Activated naive CD4-positive, alpha-beta T cell treated with anti-CD3 and anti-CD28 coated beads, Interleukin-2, amount 50 U/mL, for 24 hours (primary cell): ENCODE results near the gene KLHDC8A.
"Not testable (repeated sequence)": the region's sequence is repeated elsewhere in the genome, so short reads cannot be mapped to it uniquely, and the experiment has no call there.

Experiments used
- H3K27ac Mint-ChIP-seq: one replicate; pipeline ENCODE4 v1.8.0; 2021; ENCODE audit warnings: mild to moderate bottlenecking, mixed read lengths
- H3K27me3 Mint-ChIP-seq: one replicate; pipeline ENCODE4 v1.8.0; 2021; ENCODE audit warnings: mixed read lengths
- H3K36me3 Mint-ChIP-seq: one replicate; pipeline ENCODE4 v1.8.0; 2021; ENCODE audit warnings: mixed read lengths
- H3K4me1 Mint-ChIP-seq: one replicate; pipeline ENCODE4 v1.8.0; 2021; ENCODE audit warnings: mixed read lengths
- H3K4me3 Mint-ChIP-seq: one replicate; pipeline ENCODE4 v1.8.0; 2021; ENCODE audit warnings: mild to moderate bottlenecking, mixed read lengths
- H3K9me3 Mint-ChIP-seq: one replicate; pipeline ENCODE4 v1.8.0; 2021; ENCODE audit warnings: mixed read lengths

KLHDC8A gene

GRCh38 chr1:205301842-205302588, 54.7 kb downstream of the KLHDC8A start:
- H3K4me1 Mint-ChIP-seq: peaks cover 60% of the 10 kb centered on the region
- no peaks in the 10 kb centered on the region for H3K27me3 Mint-ChIP-seq
- H3K9me3 Mint-ChIP-seq: no peaks in the 10 kb centered on the region
- peak overlapping the region; percentile 94 for H3K27ac Mint-ChIP-seq
- H3K36me3 Mint-ChIP-seq: peaks cover 9% of the 10 kb centered on the region
- H3K4me3 Mint-ChIP-seq: no peak overlapping the region

GRCh38 chr1:205301205-205301821, 55.4 kb downstream of the KLHDC8A start:
- H3K4me3 Mint-ChIP-seq: no peak overlapping the region
- no peaks in the 10 kb centered on the region for H3K9me3 Mint-ChIP-seq
- peaks cover 61% of the 10 kb centered on the region for H3K4me1 Mint-ChIP-seq
- H3K27ac Mint-ChIP-seq: no peak overlapping the region
- no peaks in the 10 kb centered on the region for H3K27me3 Mint-ChIP-seq
- peaks cover 9% of the 10 kb centered on the region for H3K36me3 Mint-ChIP-seq

- peaks cover 6% of the 10 kb centered on the region for H3K36me3 Mint-ChIP-seq
- H3K27ac Mint-ChIP-seq: peak overlapping the region; percentile 36
- no peak overlapping the region for H3K4me3 Mint-ChIP-seq
- H3K4me1 Mint-ChIP-seq: peaks cover 63% of the 10 kb centered on the region
- H3K27me3 Mint-ChIP-seq: no peaks in the 10 kb centered on the region
- no peaks in the 10 kb centered on the region for H3K9me3 Mint-ChIP-seq
Observed at GRCh38 chr1:205300149-205300548, 56.6 kb downstream of the KLHDC8A start.

DNA sequence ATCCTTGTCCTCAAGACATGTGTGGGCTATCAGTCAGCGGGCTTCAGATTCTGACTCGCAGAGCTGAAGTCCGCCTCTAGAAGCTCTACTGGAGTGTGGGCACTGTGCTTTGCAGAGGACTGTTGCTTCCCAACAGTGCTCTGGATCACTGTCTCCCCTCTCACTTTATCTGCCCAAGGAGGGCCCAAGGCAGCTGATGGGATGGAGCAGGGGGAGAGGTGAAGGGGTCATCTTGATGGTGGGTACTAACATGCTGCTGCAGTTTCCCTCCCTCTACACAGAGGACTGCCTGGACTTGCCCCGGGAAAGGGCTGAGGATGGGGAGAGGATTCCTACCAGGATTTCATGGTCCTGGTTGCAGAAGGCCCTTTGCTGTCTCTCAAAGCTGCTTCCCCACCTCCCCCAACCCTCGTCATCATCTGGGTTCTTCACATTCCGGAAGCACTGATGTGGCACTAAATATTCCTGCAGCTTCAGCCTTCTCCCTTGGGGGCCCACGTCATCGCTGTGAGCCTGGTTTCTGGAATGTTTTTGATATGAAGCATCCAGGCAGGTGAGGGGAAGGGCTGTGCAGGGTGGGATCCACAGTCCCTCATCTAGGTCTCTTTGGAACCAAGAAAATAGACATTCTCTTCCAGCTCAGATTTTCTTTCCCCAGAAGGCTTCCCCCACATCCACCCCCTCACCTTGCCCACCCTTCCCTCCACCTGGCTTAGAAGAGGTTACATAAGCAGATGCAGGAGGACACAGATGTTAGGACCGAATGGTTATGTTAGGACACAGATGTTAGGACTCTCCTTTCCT, 58.3 kb downstream of the KLHDC8A start:
- no peak overlapping the region for H3K4me3 Mint-ChIP-seq
- peaks cover 69% of the 10 kb centered on the region for H3K4me1 Mint-ChIP-seq
- H3K27ac Mint-ChIP-seq: no peak overlapping the region
- no peaks in the 10 kb centered on the region for H3K27me3 Mint-ChIP-seq
- H3K36me3 Mint-ChIP-seq: peaks cover 3% of the 10 kb centered on the region
- no peaks in the 10 kb centered on the region for H3K9me3 Mint-ChIP-seq

- not testable (repeated sequence) for H3K4me3 Mint-ChIP-seq, H3K36me3 Mint-ChIP-seq, H3K27ac Mint-ChIP-seq, H3K27me3 Mint-ChIP-seq, H3K9me3 Mint-ChIP-seq
- peaks cover 77% of the 10 kb centered on the region for H3K4me1 Mint-ChIP-seq
Observed at GRCh38 chr1:205297546-205298177, 59.1 kb downstream of the KLHDC8A start.

GRCh38 chr1:205296154-205296553, 60.6 kb downstream of the KLHDC8A start:
- H3K36me3 Mint-ChIP-seq: no peaks in the 10 kb centered on the region
- H3K27me3 Mint-ChIP-seq: no peaks in the 10 kb centered on the region
- H3K9me3 Mint-ChIP-seq: no peaks in the 10 kb centered on the region
- peak overlapping the region; percentile 37 for H3K27ac Mint-ChIP-seq
- peaks cover 82% of the 10 kb centered on the region for H3K4me1 Mint-ChIP-seq
- H3K4me3 Mint-ChIP-seq: no peak overlapping the region

- Mint-ChIP-seq H3K27me3 (no peaks in the 10 kb centered on the region), H3K9me3 (no peaks in the 10 kb centered on the region), H3K36me3 (no peaks in the 10 kb centered on the region), H3K4me1 (peaks cover 79% of the 10 kb centered on the region), H3K4me3 (no peak overlapping the region), H3K27ac (no peak overlapping the region)
Observed at GRCh38 chr1:205294934-205295333, 61.8 kb downstream of the KLHDC8A start.

GRCh38 chr1:205294175-205294917, 62.4 kb downstream of the KLHDC8A start:
- Mint-ChIP-seq H3K4me3 (no peak overlapping the region), H3K27me3 (no peaks in the 10 kb centered on the region), H3K36me3 (no peaks in the 10 kb centered on the region), H3K9me3 (no peaks in the 10 kb centered on the region), H3K27ac (peak overlapping the region; percentile 91), H3K4me1 (peaks cover 79% of the 10 kb centered on the region)

DNA sequence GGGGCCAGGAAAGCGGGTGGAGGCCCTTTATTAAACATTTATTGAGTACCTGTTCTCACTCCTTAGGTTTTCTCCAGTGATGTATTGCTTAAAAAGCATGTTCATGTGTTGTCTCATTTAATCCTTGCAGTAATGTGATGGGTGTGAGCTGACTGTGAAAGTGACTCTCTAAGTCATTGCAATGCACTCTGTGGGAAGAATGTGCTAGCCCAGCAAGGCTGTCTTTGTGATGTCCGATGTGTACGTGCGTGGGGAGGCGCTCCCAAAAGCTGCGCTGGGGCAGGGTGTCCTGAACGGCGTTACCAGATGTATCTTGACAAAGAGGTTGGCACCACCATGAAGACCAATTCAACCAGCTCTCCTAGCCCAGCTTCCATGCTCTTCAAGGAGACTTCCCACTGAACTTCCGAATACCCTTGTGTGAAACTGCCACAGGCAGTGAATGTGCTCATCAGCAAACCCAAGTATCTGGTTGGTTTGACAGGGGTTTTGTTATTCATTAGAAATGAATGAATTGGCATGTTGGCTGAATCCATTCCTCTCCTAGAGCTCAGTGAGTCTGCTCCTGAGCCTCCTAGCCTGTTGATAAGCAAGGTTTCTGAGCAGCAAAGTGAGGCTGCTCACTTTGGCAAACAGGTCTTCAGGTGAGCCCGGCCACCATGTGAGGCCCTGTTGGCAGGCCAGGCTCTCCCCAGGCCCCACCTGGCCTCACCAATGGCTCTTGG, 63.2 kb downstream of the KLHDC8A start:
- Mint-ChIP-seq H3K4me3 (no peak overlapping the region), H3K36me3 (no peaks in the 10 kb centered on the region), H3K27ac (peak overlapping the region; percentile 91), H3K27me3 (no peaks in the 10 kb centered on the region), H3K9me3 (no peaks in the 10 kb centered on the region), H3K4me1 (peaks cover 80% of the 10 kb centered on the region)

DNA sequence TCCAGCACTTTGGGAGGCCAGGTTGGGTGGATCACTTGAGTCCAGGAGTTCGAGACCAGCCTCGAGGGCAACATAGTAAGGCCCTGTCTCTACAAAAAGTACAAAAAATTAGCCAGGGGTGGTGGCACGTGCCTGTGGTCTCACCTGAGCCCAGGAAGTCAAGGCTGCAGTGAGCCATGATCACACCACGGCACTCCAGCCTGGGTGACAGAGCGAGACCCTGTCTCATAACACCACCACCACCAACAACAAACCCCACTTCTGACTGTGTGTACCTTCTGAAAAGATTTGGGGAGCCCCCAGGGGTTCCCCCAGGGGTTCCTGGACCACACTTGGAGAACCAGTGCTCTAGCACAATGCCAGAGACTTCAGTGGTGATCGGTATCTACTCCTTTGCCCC, 65.1 kb downstream of the KLHDC8A start:
- H3K36me3 Mint-ChIP-seq: no peaks in the 10 kb centered on the region
- peaks cover 82% of the 10 kb centered on the region for H3K4me1 Mint-ChIP-seq
- H3K27ac Mint-ChIP-seq: peak overlapping the region; percentile 59
- H3K27me3 Mint-ChIP-seq: no peaks in the 10 kb centered on the region
- no peak overlapping the region for H3K4me3 Mint-ChIP-seq
- no peaks in the 10 kb centered on the region for H3K9me3 Mint-ChIP-seq

DNA sequence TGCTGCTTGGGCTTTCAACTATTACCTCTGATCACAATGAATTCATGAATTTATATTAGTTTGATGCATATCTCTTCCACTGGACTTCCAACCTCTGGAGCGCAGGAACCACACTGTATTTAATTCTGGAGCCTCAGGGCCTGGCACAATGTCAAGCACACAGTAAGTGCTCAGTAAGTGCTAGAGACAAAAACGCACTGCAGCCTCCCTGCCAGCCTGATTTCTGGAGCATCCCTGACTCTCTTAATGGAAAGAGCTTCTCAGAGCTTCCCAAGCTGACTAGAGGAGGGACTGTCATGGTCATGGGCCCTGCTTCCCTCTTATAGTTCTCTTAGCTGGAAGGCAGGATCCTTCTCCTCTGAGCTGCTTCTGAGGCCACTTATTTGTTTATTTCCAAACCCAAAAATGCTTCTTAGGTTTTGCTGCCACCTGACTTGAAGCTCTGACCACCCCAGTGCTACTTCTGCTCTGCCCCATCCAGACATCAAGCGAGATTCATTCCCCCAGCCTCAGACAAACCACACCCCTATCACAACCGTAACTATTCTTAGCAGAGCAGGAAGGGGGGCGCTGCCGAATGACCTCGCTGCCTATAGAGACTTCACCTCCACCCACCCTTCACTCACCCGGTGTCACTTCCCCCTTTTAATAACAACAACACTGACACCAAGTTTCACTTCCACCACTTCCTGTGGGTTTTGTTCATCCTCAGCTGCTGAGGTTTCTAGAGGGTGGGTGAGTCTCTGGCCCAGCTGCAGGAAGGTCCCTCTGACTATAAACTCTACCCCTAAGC, 68.8 kb downstream of the KLHDC8A start:
- Mint-ChIP-seq H3K27me3 (no peaks in the 10 kb centered on the region), H3K36me3 (no peaks in the 10 kb centered on the region), H3K4me3 (peak overlapping the region; percentile 74), H3K27ac (peak overlapping the region; percentile 90), H3K9me3 (no peaks in the 10 kb centered on the region), H3K4me1 (peaks cover 87% of the 10 kb centered on the region)

DNA sequence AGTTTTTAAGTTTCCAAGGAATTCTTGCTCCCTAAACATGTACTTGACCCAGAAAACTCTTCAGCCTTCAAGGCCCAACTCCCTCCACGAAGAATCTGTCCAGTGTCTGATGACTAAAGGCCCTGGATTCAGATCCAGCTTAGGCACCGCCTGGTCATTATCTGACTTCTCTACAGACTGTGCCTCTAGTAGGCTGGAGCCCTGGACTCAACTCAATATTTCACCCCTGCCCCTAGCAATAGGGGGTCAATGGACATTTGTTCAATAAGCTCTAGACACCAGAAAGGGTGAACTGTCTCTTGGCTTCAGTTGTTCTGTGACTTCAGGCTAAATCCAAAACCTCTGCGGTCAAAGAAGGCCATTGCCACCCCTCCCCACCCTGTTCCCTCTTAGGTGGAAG, 69.6 kb downstream of the KLHDC8A start:
- H3K27me3 Mint-ChIP-seq: no peaks in the 10 kb centered on the region
- H3K4me3 Mint-ChIP-seq: peak overlapping the region; percentile 44
- peaks cover 88% of the 10 kb centered on the region for H3K4me1 Mint-ChIP-seq
- H3K36me3 Mint-ChIP-seq: no peaks in the 10 kb centered on the region
- no peaks in the 10 kb centered on the region for H3K9me3 Mint-ChIP-seq
- H3K27ac Mint-ChIP-seq: peak overlapping the region; percentile 90

DNA sequence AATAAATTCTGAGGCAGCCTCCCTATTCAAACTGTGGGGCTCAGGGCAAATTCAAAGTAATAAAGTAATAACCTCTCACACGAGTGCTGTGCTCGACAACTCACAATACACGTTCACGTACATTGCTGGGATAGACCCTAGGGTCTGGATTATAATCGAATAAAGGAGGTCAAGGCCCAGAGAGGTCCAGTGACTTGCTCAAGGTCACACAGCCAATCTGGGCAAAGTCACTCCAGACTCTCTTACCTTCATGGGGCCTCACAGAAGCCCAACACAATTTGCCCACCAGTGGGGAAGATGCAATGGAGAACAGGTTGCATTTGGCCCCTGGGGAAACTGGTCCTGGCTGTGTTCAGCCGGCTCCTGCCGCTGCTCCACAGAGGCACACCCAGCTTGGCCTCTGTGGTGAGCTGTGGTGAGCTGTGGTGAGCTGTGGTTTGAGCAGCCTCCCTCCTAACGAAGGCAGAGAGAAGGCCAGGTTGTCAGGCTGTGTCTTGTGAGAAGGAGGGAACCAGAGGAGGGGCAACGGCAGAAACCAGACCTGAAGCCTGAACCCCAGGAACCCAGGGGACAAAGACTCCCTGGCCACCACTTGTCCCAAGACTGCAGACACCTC, 70.3 kb downstream of the KLHDC8A start:
- peaks cover 82% of the 10 kb centered on the region for H3K4me1 Mint-ChIP-seq
- no peaks in the 10 kb centered on the region for H3K27me3 Mint-ChIP-seq
- no peaks in the 10 kb centered on the region for H3K9me3 Mint-ChIP-seq
- peak overlapping the region; percentile 87 for H3K27ac Mint-ChIP-seq
- peak overlapping the region; percentile 79 for H3K4me3 Mint-ChIP-seq
- no peaks in the 10 kb centered on the region for H3K36me3 Mint-ChIP-seq
